GM23338 (cell line): ENCODE measurements around the gene LTBR. TPM values are rescaled to one million over a fixed set of nuclear protein-coding genes. Genes with fewer than 3 reads are reported as not detected.

Source experiments
- ATAC-seq: fragments of 200-7000 bp; cut with Tn5 transposase; 3 replicates; pipeline ENCODE4 v1.9.1; 2020
- DNase-seq: peaks from one replicate; pipeline ENCODE4 v3.0.0-alpha.2; 2015; ENCODE audit warnings: low spot score
- H2AFZ ChIP-seq: fragments of 200-600 bp; sonication (generic); 2 replicates; pipeline ENCODE4 v1.8.0; 2016; ENCODE audit warnings: antibody characterized with exemption, mild to moderate bottlenecking, moderate library complexity
- H3F3A ChIP-seq: fragments of 200-600 bp; sonication (generic); replicated peaks from 2 replicates; pipeline ENCODE4 v1.8.0; 2017; ENCODE audit warnings: antibody characterized with exemption, mixed run types, low read depth
- H3K27ac ChIP-seq: fragments of 200-600 bp; sonication (generic); 2 replicates; pipeline ENCODE4 v1.6.1; 2016; ENCODE audit warnings: low read depth
- H3K27me3 ChIP-seq: fragments of 200-600 bp; sonication (generic); 2 replicates; pipeline ENCODE4 v1.8.0; 2016; ENCODE audit warnings: mild to moderate bottlenecking, mixed run types, moderate library complexity; ENCODE audit not compliant: insufficient read depth
- H3K36me3 ChIP-seq: fragments of 200-600 bp; sonication (generic); 2 replicates; pipeline ENCODE4 v1.8.0; 2016; ENCODE audit warnings: mild to moderate bottlenecking; ENCODE audit not compliant: insufficient read depth
- H3K4me1 ChIP-seq: fragments of 200-600 bp; sonication (generic); 2 replicates; pipeline ENCODE4 v1.8.0; 2016; ENCODE audit warnings: mild to moderate bottlenecking, moderate library complexity; ENCODE audit not compliant: insufficient read depth
- H3K4me2 ChIP-seq: fragments of 200-600 bp; sonication (generic); 2 replicates; pipeline ENCODE4 v1.7.1; 2017; ENCODE audit warnings: mixed run types
- H3K4me3 ChIP-seq: fragments of 200-600 bp; sonication (generic); 2 replicates; pipeline ENCODE4 v1.6.1; 2016; ENCODE audit warnings: mixed run types
- H3K79me2 ChIP-seq: fragments of 200-600 bp; sonication (generic); replicated peaks from 2 replicates; pipeline ENCODE4 v1.8.0; 2017; ENCODE audit warnings: mild to moderate bottlenecking; ENCODE audit not compliant: insufficient read depth
- H3K9me2 ChIP-seq: fragments of 200-600 bp; sonication (generic); 2 replicates; pipeline ENCODE4 v1.8.0; 2017; ENCODE audit not compliant: insufficient read depth
- H4K20me1 ChIP-seq: fragments of 200-600 bp; sonication (generic); replicated peaks from 2 replicates; pipeline ENCODE4 v1.8.0; 2017; ENCODE audit warnings: mild to moderate bottlenecking; ENCODE audit not compliant: insufficient read depth
- H3K27ac Mint-ChIP-seq: 2 replicates; pipeline ENCODE4 v1.8.0; 2020; ENCODE audit warnings: inconsistent platforms, mild to moderate bottlenecking, moderate library complexity, mixed read lengths
- H3K27me3 Mint-ChIP-seq: 3 replicates; pipeline ENCODE4 v1.8.0; 2022; ENCODE audit warnings: low read depth, mild to moderate bottlenecking, moderate library complexity, mixed read lengths, inconsistent platforms; ENCODE audit not compliant: insufficient read depth, poor library complexity
- H3K36me3 Mint-ChIP-seq: 3 replicates; pipeline ENCODE4 v1.8.0; 2021; ENCODE audit warnings: low read depth, mild to moderate bottlenecking, inconsistent platforms, moderate library complexity, mixed read lengths
- H3K4me1 Mint-ChIP-seq: 3 replicates; pipeline ENCODE4 v1.8.0; 2020; ENCODE audit warnings: mild to moderate bottlenecking, inconsistent platforms, mixed read lengths
- H3K4me3 Mint-ChIP-seq: 3 replicates; pipeline ENCODE4 v1.8.0; 2021; ENCODE audit warnings: moderate library complexity, mild to moderate bottlenecking, inconsistent platforms, mixed read lengths
- H3K9me3 Mint-ChIP-seq: 3 replicates; pipeline ENCODE4 v1.8.0; 2020; ENCODE audit warnings: moderate library complexity, mild to moderate bottlenecking, inconsistent platforms, mixed read lengths
- CREB1 ChIP-seq: fragments of 250-450 bp; sonication (Bioruptor Pico); IDR thresholded peaks from 2 replicates; pipeline ENCODE4 v1.5.0; 2020; ENCODE audit warnings: low read depth, mild to moderate bottlenecking, moderate library complexity
- ETS1 ChIP-seq: IDR thresholded peaks from 2 replicates; pipeline ENCODE4 v1.6.1; 2016; ENCODE audit warnings: antibody characterized with exemption
- EZH2 ChIP-seq: fragments of 200-600 bp; sonication (generic); IDR thresholded peaks from one replicate; pipeline ENCODE4 v1.8.0; 2017; ENCODE audit warnings: antibody characterized with exemption, mild to moderate bottlenecking, low read depth; ENCODE audit not compliant: unreplicated experiment
- EZH2phosphoT487 ChIP-seq: fragments of 200-600 bp; sonication (generic); IDR thresholded peaks from one replicate; pipeline ENCODE4 v1.8.1; 2018; ENCODE audit warnings: antibody characterized with exemption; ENCODE audit not compliant: unreplicated experiment
- JUNB ChIP-seq: IDR thresholded peaks from one replicate; pipeline ENCODE4 v1.6.1; 2016; ENCODE audit warnings: antibody characterized with exemption; ENCODE audit not compliant: unreplicated experiment
- NANOG ChIP-seq: IDR thresholded peaks from 2 replicates; pipeline ENCODE4 v1.6.1; 2016; ENCODE audit warnings: antibody characterized with exemption, borderline replicate concordance
- POLR2AphosphoS5 ChIP-seq: IDR thresholded peaks from 2 replicates; pipeline ENCODE4 v1.6.1; 2016; ENCODE audit warnings: antibody characterized with exemption, low read depth
- STAT1 ChIP-seq: IDR thresholded peaks from one replicate; pipeline ENCODE4 v1.6.1; 2016; ENCODE audit warnings: antibody characterized with exemption; ENCODE audit not compliant: unreplicated experiment
- ZNF114 ChIP-seq: fragments of 250-450 bp; sonication (Bioruptor Pico); IDR thresholded peaks from 2 replicates; pipeline ENCODE4 v1.5.0; 2020; ENCODE audit warnings: mild to moderate bottlenecking, moderate library complexity
- ZNF331 ChIP-seq: fragments of 250-450 bp; sonication (Bioruptor Pico); IDR thresholded peaks from 2 replicates; pipeline ENCODE4 v1.5.0; 2020; ENCODE audit warnings: low read depth, mild to moderate bottlenecking, moderate library complexity
- polyA plus RNA-seq: library from polyadenylated mRNA; unstranded; fragments of >200 nt; fragmentation: Nextera tagmentation; extraction: Ambion mirVana; gene quantifications from 2 replicates; pipeline ENCODE4 v1.2.1, GENCODE V29; 2016
- total RNA-seq: library from RNA; depleted of rRNA; stranded (reverse); fragments of >200 nt; shearing (Covaris generic); gene quantifications from 2 replicates; pipeline ENCODE4 v1.2.3, GENCODE V29; 2014
- TF ChIP-seq, protein P1 (sequence below), 2 experiments: fragments of 200-600 bp in 1 of 2; sonication (generic) in 1 of 2; conservative IDR thresholded peaks; 2 replicates each; pipeline versions ENCODE4 v1.5.1 to v1.6.1; 2016 to 2017; ENCODE audit warnings: antibody characterized with exemption in 2 of 2, low read depth in 2 of 2, mild to moderate bottlenecking in 2 of 2, moderate library complexity in 1 of 2
- TF ChIP-seq, protein P2 (sequence below): IDR thresholded peaks from one replicate; pipeline ENCODE4 v1.6.1; 2018; ENCODE audit warnings: antibody characterized with exemption; ENCODE audit not compliant: unreplicated experiment

The LTBR gene
- total and polyA plus RNA-seq, 2 experiments from 2014 or later, result 6.1 to 6.8 TPM

- TF ChIP-seq, protein P1, sequence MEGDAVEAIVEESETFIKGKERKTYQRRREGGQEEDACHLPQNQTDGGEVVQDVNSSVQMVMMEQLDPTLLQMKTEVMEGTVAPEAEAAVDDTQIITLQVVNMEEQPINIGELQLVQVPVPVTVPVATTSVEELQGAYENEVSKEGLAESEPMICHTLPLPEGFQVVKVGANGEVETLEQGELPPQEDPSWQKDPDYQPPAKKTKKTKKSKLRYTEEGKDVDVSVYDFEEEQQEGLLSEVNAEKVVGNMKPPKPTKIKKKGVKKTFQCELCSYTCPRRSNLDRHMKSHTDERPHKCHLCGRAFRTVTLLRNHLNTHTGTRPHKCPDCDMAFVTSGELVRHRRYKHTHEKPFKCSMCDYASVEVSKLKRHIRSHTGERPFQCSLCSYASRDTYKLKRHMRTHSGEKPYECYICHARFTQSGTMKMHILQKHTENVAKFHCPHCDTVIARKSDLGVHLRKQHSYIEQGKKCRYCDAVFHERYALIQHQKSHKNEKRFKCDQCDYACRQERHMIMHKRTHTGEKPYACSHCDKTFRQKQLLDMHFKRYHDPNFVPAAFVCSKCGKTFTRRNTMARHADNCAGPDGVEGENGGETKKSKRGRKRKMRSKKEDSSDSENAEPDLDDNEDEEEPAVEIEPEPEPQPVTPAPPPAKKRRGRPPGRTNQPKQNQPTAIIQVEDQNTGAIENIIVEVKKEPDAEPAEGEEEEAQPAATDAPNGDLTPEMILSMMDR (conservative IDR thresholded peaks at IDR 0.05; ENCODE audit: low read depth in 2 of 2), result no peak
- no peak for TF ChIP-seq ETS1
- no peak for TF ChIP-seq EZH2
- TF ChIP-seq, protein P2, sequence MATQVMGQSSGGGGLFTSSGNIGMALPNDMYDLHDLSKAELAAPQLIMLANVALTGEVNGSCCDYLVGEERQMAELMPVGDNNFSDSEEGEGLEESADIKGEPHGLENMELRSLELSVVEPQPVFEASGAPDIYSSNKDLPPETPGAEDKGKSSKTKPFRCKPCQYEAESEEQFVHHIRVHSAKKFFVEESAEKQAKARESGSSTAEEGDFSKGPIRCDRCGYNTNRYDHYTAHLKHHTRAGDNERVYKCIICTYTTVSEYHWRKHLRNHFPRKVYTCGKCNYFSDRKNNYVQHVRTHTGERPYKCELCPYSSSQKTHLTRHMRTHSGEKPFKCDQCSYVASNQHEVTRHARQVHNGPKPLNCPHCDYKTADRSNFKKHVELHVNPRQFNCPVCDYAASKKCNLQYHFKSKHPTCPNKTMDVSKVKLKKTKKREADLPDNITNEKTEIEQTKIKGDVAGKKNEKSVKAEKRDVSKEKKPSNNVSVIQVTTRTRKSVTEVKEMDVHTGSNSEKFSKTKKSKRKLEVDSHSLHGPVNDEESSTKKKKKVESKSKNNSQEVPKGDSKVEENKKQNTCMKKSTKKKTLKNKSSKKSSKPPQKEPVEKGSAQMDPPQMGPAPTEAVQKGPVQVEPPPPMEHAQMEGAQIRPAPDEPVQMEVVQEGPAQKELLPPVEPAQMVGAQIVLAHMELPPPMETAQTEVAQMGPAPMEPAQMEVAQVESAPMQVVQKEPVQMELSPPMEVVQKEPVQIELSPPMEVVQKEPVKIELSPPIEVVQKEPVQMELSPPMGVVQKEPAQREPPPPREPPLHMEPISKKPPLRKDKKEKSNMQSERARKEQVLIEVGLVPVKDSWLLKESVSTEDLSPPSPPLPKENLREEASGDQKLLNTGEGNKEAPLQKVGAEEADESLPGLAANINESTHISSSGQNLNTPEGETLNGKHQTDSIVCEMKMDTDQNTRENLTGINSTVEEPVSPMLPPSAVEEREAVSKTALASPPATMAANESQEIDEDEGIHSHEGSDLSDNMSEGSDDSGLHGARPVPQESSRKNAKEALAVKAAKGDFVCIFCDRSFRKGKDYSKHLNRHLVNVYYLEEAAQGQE, result no peak
- TF ChIP-seq CREB1 (CRISPR knock-in tag), result no peak
Observed at GRCh38 chr12:6373022-6373787, 10.8 kb upstream of the LTBR start (continued).

DNA sequence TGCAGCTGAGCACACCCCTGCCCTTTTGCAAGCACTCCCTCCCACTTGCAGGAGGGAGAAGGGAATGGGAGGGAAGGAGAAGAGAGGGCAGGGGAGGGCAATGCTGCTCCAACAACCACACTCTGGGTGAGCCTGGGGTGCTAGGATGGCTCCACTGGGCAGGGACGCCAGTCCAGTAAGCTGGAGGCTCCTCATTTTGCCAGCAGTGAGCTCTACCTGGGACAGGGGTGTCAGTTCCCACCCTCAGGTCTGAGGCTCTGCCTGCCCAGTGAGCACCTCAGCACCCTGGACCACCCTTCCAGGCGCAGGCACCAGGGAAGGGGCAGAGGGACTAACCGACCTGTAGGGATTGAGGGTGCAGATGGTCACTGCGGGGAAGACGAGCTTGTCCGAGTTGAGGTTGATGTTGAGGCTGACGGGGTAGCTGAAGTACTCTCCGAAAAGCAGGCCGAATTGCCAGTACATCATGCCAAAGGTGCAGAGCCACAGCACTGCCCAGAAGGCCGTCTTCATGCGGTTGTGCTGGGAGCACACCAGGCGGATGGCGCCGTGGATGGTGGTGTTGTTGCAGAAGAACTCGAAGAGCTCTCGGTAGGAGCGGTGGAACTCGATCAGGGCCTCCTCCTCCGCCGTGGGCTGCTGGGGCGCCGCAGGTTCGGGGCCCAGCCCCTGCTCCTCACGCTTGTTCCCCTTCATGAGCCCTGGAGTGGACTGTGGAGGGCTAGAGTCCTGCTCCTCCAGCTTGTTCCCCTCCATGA lies 9.8 kb upstream of the LTBR start:
- H3K27me3 ChIP-seq, result no peaks in the 10 kb centered on the region
- peak overlapping the region; percentile 98 for H3K27ac ChIP-seq
- Mint-ChIP-seq H3K4me3 (peak overlapping the region; percentile 97), H3K27ac (peak overlapping the region; percentile 79), H3K36me3 (peaks cover 26% of the 10 kb centered on the region; the same call in 2 of the 3 replicates), H3K9me3 (no peaks in the 10 kb centered on the region), H3K4me1 (peaks cover 77% of the 10 kb centered on the region), H3K27me3 (peaks cover 23% of the 10 kb centered on the region)
- no peaks in the 10 kb centered on the region for H3K9me2 ChIP-seq
- H4K20me1 ChIP-seq, result no peaks in the 10 kb centered on the region
- ATAC-seq (no peak), DNase-seq (no peak)
- H3K36me3 ChIP-seq, result no peaks in the 10 kb centered on the region
- TF ChIP-seq CREB1 (CRISPR knock-in tag) (no peak), POLR2AphosphoS5 (no peak; the same call in 1 of the 2 replicates), JUNB (no peak), NANOG (no peak), STAT1 (no peak), ZNF114 (CRISPR knock-in tag) (no peak), ZNF331 (CRISPR knock-in tag) (no peak), EZH2phosphoT487 (no peak)
- TF ChIP-seq, protein P1 (conservative IDR thresholded peaks at IDR 0.05; ENCODE audit: low read depth in 2 of 2), result no peak
- H3F3A ChIP-seq, result peaks cover 24% of the 10 kb centered on the region
- H3K79me2 ChIP-seq, result peaks cover 54% of the 10 kb centered on the region
- peak overlapping the region; percentile 92 for H3K4me2 ChIP-seq
- H3K4me1 ChIP-seq, result peaks cover 61% of the 10 kb centered on the region
- H3K4me3 ChIP-seq, result peak overlapping the region; percentile 67
- no peak overlapping the region for H2AFZ ChIP-seq
